Mammary epithelial cell (primary cell): ENCODE measurements around the gene KLK2.

Source experiments
- CTCF ChIP-seq, 2 donors: IDR thresholded peaks in 1 of 2; conservative IDR thresholded peaks in 1 of 2; 2 replicates each; pipeline ENCODE4 v1.5.1; 2011 to 2012; ENCODE audit warnings: inconsistent platforms in 2 of 2, low read length in 2 of 2, mild to moderate bottlenecking in 2 of 2, control low read depth in 1 of 2, low read depth in 1 of 2; ENCODE audit not compliant: insufficient read depth in 1 of 2; ENCODE audit errors: extremely low read depth in 1 of 2
- EZH2 ChIP-seq: IDR thresholded peaks from 2 replicates; pipeline ENCODE4 v1.6.1; 2012; ENCODE audit warnings: low read length, inconsistent platforms, borderline replicate concordance

- TF ChIP-seq CTCF (conservative IDR thresholded peaks at IDR 0.05 in 1 of 2, IDR thresholded peaks at IDR 0.05 in 1 of 2; ENCODE audit: extremely low read depth in 1 of 2, insufficient read depth in 1 of 2, low read depth in 1 of 2, low read length in 2 of 2): no peak
- no peak for TF ChIP-seq EZH2
Observed at GRCh38 chr19:50924586-50924985, 51.3 kb downstream of the KLK2 start.
